Liver (tissue), 3 donors: ENCODE measurements around the gene DENND1C.

Experiments used
- HNF4G ChIP-seq: IDR thresholded peaks from 2 replicates; pipeline ENCODE4 v1.6.1; 2016; ENCODE audit warnings: antibody characterized with exemption
- TF ChIP-seq, protein P1 (sequence below): fragments of 150-350 bp; IDR thresholded peaks from 2 replicates; pipeline ENCODE4 v1.5.1; 2017; ENCODE audit warnings: improper control_type of control experiment, low read depth, low read length; ENCODE audit not compliant: missing input control
- donor health status: healthy.
- donor health status: healthy.

DNA sequence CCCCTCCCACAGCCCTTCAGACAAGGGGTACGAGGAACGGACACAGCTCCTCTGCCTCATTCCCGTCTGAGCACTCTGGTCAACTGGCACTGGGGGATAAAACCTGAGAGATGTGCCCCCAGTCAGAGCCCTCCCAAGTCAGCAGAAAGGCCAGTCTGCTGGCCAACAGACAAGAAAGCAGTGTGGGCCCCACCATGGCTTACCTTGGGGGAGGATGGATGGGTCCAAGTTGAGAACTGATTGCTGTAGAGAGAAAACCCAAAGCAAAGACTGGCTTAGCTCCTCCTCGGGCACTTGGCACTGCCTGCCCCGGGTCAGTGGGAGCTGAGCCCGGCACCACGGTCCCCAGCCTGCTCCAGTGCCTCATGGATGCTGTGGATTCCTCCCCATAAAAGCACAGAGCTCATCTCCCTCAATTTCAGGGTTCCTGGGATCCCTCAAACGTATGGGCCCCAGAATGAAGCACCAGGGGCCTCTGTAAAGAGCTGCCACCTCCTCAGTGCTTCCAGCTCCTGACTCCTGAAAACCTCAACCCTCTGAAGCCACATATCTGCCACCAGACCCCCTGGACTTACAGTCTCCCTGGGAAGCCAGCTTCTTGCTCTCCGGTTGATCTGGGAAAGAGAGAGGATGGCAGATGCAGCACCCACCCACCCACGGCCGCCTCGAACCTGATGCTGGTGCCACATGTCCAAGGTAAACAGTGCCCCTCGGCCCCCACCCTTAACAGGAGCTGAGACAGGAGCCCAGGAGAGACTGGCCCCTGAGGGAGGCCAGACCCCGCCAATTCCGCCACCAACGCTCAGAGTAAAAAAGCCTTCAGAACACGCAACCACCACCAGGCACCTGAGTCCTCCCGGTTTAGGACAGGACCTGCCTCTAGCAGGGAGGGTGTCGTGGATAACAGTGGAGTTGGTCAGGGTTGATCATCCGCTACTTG, 60.2 kb downstream of the DENND1C start:
- TF ChIP-seq, protein P1, sequence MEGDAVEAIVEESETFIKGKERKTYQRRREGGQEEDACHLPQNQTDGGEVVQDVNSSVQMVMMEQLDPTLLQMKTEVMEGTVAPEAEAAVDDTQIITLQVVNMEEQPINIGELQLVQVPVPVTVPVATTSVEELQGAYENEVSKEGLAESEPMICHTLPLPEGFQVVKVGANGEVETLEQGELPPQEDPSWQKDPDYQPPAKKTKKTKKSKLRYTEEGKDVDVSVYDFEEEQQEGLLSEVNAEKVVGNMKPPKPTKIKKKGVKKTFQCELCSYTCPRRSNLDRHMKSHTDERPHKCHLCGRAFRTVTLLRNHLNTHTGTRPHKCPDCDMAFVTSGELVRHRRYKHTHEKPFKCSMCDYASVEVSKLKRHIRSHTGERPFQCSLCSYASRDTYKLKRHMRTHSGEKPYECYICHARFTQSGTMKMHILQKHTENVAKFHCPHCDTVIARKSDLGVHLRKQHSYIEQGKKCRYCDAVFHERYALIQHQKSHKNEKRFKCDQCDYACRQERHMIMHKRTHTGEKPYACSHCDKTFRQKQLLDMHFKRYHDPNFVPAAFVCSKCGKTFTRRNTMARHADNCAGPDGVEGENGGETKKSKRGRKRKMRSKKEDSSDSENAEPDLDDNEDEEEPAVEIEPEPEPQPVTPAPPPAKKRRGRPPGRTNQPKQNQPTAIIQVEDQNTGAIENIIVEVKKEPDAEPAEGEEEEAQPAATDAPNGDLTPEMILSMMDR = no peak
- TF ChIP-seq HNF4G = no peak
